ENCODE data around the gene TMEM72.

The TMEM72 gene

GRCh38 chr10:44969854-44970253 is 58.7 kb downstream of the TMEM72 start:
- H2AK5ac ChIP-seq (ENCODE audit: low read length): no peak overlapping the region
- H2BK5ac ChIP-seq (ENCODE audit: low read depth, low read length, poor library complexity): no peak overlapping the region
- no peak overlapping the region for H3K18ac ChIP-seq (ENCODE audit: low read length)
- no peak overlapping the region for H3K4me3 ChIP-seq (ENCODE audit: low read depth, low read length)
- peaks cover 22 to 39% of the 10 kb centered on the region in 2 experiments for H3K4me1 ChIP-seq (ENCODE audit: control insufficient read depth in 1 of 2, insufficient read depth in 2 of 2, low read length in 2 of 2)
- no peak overlapping the region for H2BK120ac ChIP-seq (ENCODE audit: insufficient read depth, low read length, poor library complexity)
- no peak overlapping the region for H3K23ac ChIP-seq (ENCODE audit: low read length)
- H3K4ac ChIP-seq (ENCODE audit: low read depth, low read length): no peak overlapping the region
- no peaks in the 10 kb centered on the region for H3K27me3 ChIP-seq (ENCODE audit: insufficient read depth, low read length)
- no peak overlapping the region for H4K8ac ChIP-seq (ENCODE audit: low read depth, low read length)
- peaks cover 24 to 31% of the 10 kb centered on the region in 2 experiments for H3K36me3 ChIP-seq (ENCODE audit: control insufficient read depth in 1 of 2, insufficient read depth in 2 of 2, low read length in 2 of 2)
- no peak overlapping the region for H4K91ac ChIP-seq (ENCODE audit: low read depth, low read length)
- whole genome bisulfite sequencing (ENCODE audit: extremely low coverage, insufficient coverage, insufficient read length): no CpG with 5 or more reads among the region's 9 CpGs
- no peak overlapping the region for H3K9ac ChIP-seq (ENCODE audit: low read length)
- no peak overlapping the region for H3K4me2 ChIP-seq (ENCODE audit: low read length)
- peaks cover 3% of the 10 kb centered on the region for H3K79me2 ChIP-seq (ENCODE audit: control insufficient read depth, insufficient read depth, low read length, poor library complexity)
- H3K79me1 ChIP-seq (ENCODE audit: low read length): peaks cover 10% of the 10 kb centered on the region
- H3K9me3 ChIP-seq (ENCODE audit: insufficient read depth, low read depth, low read length): peaks cover 2% of the 10 kb centered on the region
- no peak overlapping the region for H3K14ac ChIP-seq (ENCODE audit: low read length)
- no peak overlapping the region for H2BK12ac ChIP-seq (ENCODE audit: low read length)
- no peak overlapping the region for H4K12ac ChIP-seq (ENCODE audit: low read depth, low read length)
- no peak overlapping the region for H2AFZ ChIP-seq (ENCODE audit: insufficient read depth, low read length, poor library complexity)
- H3K27ac ChIP-seq (ENCODE audit: low read depth, low read length): no peak overlapping the region
- no peak for DNase-seq

- no peaks in the 10 kb centered on the region for H3K9me3 ChIP-seq (ENCODE audit: insufficient read depth, low read depth, low read length)
These were observed 59.8 kb downstream of the TMEM72 start for GRCh38 chr10:44970812-44971395.

GRCh38 chr10:44971434-44971833 is 60.3 kb downstream of the TMEM72 start:
- Histone ChIP-seq H2BK120ac (ENCODE audit: insufficient read depth, low read length, poor library complexity) (no peak overlapping the region), H2BK5ac (ENCODE audit: low read depth, low read length, poor library complexity) (no peak overlapping the region), H3K4me3 (ENCODE audit: low read depth, low read length) (no peak overlapping the region), H2AFZ (ENCODE audit: insufficient read depth, low read length, poor library complexity) (no peak overlapping the region), H4K8ac (ENCODE audit: low read depth, low read length) (no peak overlapping the region), H3K9ac (ENCODE audit: low read length) (no peak overlapping the region), H4K12ac (ENCODE audit: low read depth, low read length) (no peak overlapping the region), H3K27me3 (ENCODE audit: insufficient read depth, low read length) (no peaks in the 10 kb centered on the region), H3K36me3 (ENCODE audit: control insufficient read depth in 1 of 2, insufficient read depth in 2 of 2, low read length in 2 of 2) (peaks cover 24 to 31% of the 10 kb centered on the region in 2 experiments), H2BK12ac (ENCODE audit: low read length) (no peak overlapping the region), H3K9me3 (ENCODE audit: insufficient read depth, low read depth, low read length) (no peaks in the 10 kb centered on the region), H3K79me1 (ENCODE audit: low read length) (peaks cover 14% of the 10 kb centered on the region), H3K14ac (ENCODE audit: low read length) (no peak overlapping the region), H3K27ac (ENCODE audit: low read depth, low read length) (no peak overlapping the region), H2AK5ac (ENCODE audit: low read length) (no peak overlapping the region), H3K23ac (ENCODE audit: low read length) (no peak overlapping the region), H3K79me2 (ENCODE audit: control insufficient read depth, insufficient read depth, low read length, poor library complexity) (peaks cover 3% of the 10 kb centered on the region), H3K4ac (ENCODE audit: low read depth, low read length) (no peak overlapping the region), H3K4me1 (ENCODE audit: control insufficient read depth in 1 of 2, insufficient read depth in 2 of 2, low read length in 2 of 2) (peaks cover 23 to 36% of the 10 kb centered on the region in 2 experiments), H3K4me2 (ENCODE audit: low read length) (no peak overlapping the region), H3K18ac (ENCODE audit: low read length) (no peak overlapping the region), H4K91ac (ENCODE audit: low read depth, low read length) (no peak overlapping the region)
- whole genome bisulfite sequencing (ENCODE audit: extremely low coverage, insufficient coverage, insufficient read length): no CpG with 5 or more reads among the region's 11 CpGs
- no peak for DNase-seq

More at GRCh38 chr10:44970812-44971395, 59.8 kb downstream of the TMEM72 start:
- Histone ChIP-seq H2AFZ (ENCODE audit: insufficient read depth, low read length, poor library complexity) (no peak overlapping the region), H2BK12ac (ENCODE audit: low read length) (no peak overlapping the region), H3K27me3 (ENCODE audit: insufficient read depth, low read length) (no peaks in the 10 kb centered on the region), H4K8ac (ENCODE audit: low read depth, low read length) (no peak overlapping the region), H3K4me1 (ENCODE audit: control insufficient read depth in 1 of 2, insufficient read depth in 2 of 2, low read length in 2 of 2) (peaks cover 26 to 37% of the 10 kb centered on the region in 2 experiments), H4K91ac (ENCODE audit: low read depth, low read length) (no peak overlapping the region), H3K4ac (ENCODE audit: low read depth, low read length) (no peak overlapping the region), H2BK120ac (ENCODE audit: insufficient read depth, low read length, poor library complexity) (no peak overlapping the region), H3K4me3 (ENCODE audit: low read depth, low read length) (no peak overlapping the region), H3K9ac (ENCODE audit: low read length) (no peak overlapping the region), H3K36me3 (ENCODE audit: control insufficient read depth in 1 of 2, insufficient read depth in 2 of 2, low read length in 2 of 2) (peaks cover 24 to 31% of the 10 kb centered on the region in 2 experiments), H3K79me2 (ENCODE audit: control insufficient read depth, insufficient read depth, low read length, poor library complexity) (peaks cover 3% of the 10 kb centered on the region), H3K79me1 (ENCODE audit: low read length) (peaks cover 16% of the 10 kb centered on the region), H3K27ac (ENCODE audit: low read depth, low read length) (no peak overlapping the region), H3K4me2 (ENCODE audit: low read length) (no peak overlapping the region), H2BK5ac (ENCODE audit: low read depth, low read length, poor library complexity) (no peak overlapping the region), H4K12ac (ENCODE audit: low read depth, low read length) (no peak overlapping the region), H2AK5ac (ENCODE audit: low read length) (no peak overlapping the region), H3K23ac (ENCODE audit: low read length) (no peak overlapping the region), H3K14ac (ENCODE audit: low read length) (no peak overlapping the region), H3K18ac (ENCODE audit: low read length) (no peak overlapping the region)
- no CpG with 5 or more reads among the region's 8 CpGs for WGBS (ENCODE audit: extremely low coverage, insufficient coverage, insufficient read length)
- DNase-seq: no peak

GRCh38 chr10:44971935-44972757 is 61.0 kb downstream of the TMEM72 start:
- H4K12ac ChIP-seq (ENCODE audit: low read depth, low read length): no peak overlapping the region
- H3K14ac ChIP-seq (ENCODE audit: low read length): no peak overlapping the region
- H3K9me3 ChIP-seq (ENCODE audit: insufficient read depth, low read depth, low read length): no peaks in the 10 kb centered on the region
- H3K79me2 ChIP-seq (ENCODE audit: control insufficient read depth, insufficient read depth, low read length, poor library complexity): peaks cover 3% of the 10 kb centered on the region
- no peak overlapping the region for H3K9ac ChIP-seq (ENCODE audit: low read length)
- H3K18ac ChIP-seq (ENCODE audit: low read length): no peak overlapping the region
- no peak overlapping the region for H4K91ac ChIP-seq (ENCODE audit: low read depth, low read length)
- no CpG with 5 or more reads among the region's 12 CpGs for WGBS (ENCODE audit: extremely low coverage, insufficient coverage, insufficient read length)
- DNase-seq: no peak
- H3K27me3 ChIP-seq (ENCODE audit: insufficient read depth, low read length): no peaks in the 10 kb centered on the region
- H3K4me3 ChIP-seq (ENCODE audit: low read depth, low read length): no peak overlapping the region
- no peak overlapping the region for H3K23ac ChIP-seq (ENCODE audit: low read length)
- H2BK120ac ChIP-seq (ENCODE audit: insufficient read depth, low read length, poor library complexity): no peak overlapping the region
- H3K27ac ChIP-seq (ENCODE audit: low read depth, low read length): no peak overlapping the region
- H3K4ac ChIP-seq (ENCODE audit: low read depth, low read length): no peak overlapping the region
- H3K4me1 ChIP-seq (ENCODE audit: control insufficient read depth in 1 of 2, insufficient read depth in 2 of 2, low read length in 2 of 2): peaks cover 26 to 41% of the 10 kb centered on the region in 2 experiments
- peaks cover 27 to 34% of the 10 kb centered on the region in 2 experiments for H3K36me3 ChIP-seq (ENCODE audit: control insufficient read depth in 1 of 2, insufficient read depth in 2 of 2, low read length in 2 of 2)
- H3K4me2 ChIP-seq (ENCODE audit: low read length): no peak overlapping the region
- no peak overlapping the region for H2AFZ ChIP-seq (ENCODE audit: insufficient read depth, low read length, poor library complexity)
- no peak overlapping the region for H2AK5ac ChIP-seq (ENCODE audit: low read length)
- H2BK12ac ChIP-seq (ENCODE audit: low read length): no peak overlapping the region
- no peak overlapping the region for H2BK5ac ChIP-seq (ENCODE audit: low read depth, low read length, poor library complexity)
- H3K79me1 ChIP-seq (ENCODE audit: low read length): peaks cover 12% of the 10 kb centered on the region
- H4K8ac ChIP-seq (ENCODE audit: low read depth, low read length): no peak overlapping the region

Measured in trophoblast cell (in vitro differentiated cells and primary cell).